Liver (tissue), 9 donors: ENCODE results near the gene AATK. TPM values are rescaled to one million over a fixed set of nuclear protein-coding genes. Genes with fewer than 3 reads are reported as not detected.
A peak's percentile ranks its signal among the peaks of the same experiment; 100 is the strongest.

ENCODE experiments used
- DNase-seq: peaks from one replicate; pipeline ENCODE4 v3.0.0-alpha.2; 2017; ENCODE audit warnings: low spot score
- H3K27ac ChIP-seq, 2 donors: one replicate each; pipeline ENCODE4 v1.7.0; 2013; ENCODE audit warnings: inconsistent platforms in 2 of 2, low read length in 2 of 2, control low read depth in 1 of 2, low read depth in 1 of 2, mild to moderate bottlenecking in 1 of 2
- H3K27me3 ChIP-seq, 4 donors: one replicate each; pipeline versions ENCODE4 v1.6.1 to v1.7.0; 2013; ENCODE audit warnings: low read length in 3 of 4, inconsistent platforms in 1 of 4, mild to moderate bottlenecking in 1 of 4, moderate library complexity in 1 of 4; ENCODE audit not compliant: control insufficient read depth in 4 of 4, insufficient read depth in 4 of 4
- H3K36me3 ChIP-seq, 4 donors: one replicate each; pipeline versions ENCODE4 v1.6.1 to v1.7.0; 2013; ENCODE audit warnings: low read length in 3 of 4, mild to moderate bottlenecking in 3 of 4, low read depth in 1 of 4, moderate library complexity in 1 of 4; ENCODE audit not compliant: control insufficient read depth in 4 of 4, insufficient read depth in 3 of 4
- H3K4me1 ChIP-seq, 4 donors: one replicate each; pipeline versions ENCODE4 v1.6.1 to v1.7.0; 2013; ENCODE audit warnings: low read length in 3 of 4, mild to moderate bottlenecking in 3 of 4, moderate library complexity in 1 of 4; ENCODE audit not compliant: control insufficient read depth in 4 of 4, insufficient read depth in 4 of 4
- H3K4me3 ChIP-seq, 3 donors: one replicate each; pipeline versions ENCODE4 v1.6.1 to v1.7.0; 2013; ENCODE audit warnings: low read length in 3 of 3, control low read depth in 1 of 3, low read depth in 1 of 3, mild to moderate bottlenecking in 1 of 3
- H3K9ac ChIP-seq, 2 donors: one replicate each; pipeline ENCODE4 v1.7.0; 2013; ENCODE audit warnings: low read length in 2 of 2, mild to moderate bottlenecking in 2 of 2, moderate library complexity in 2 of 2, control low read depth in 1 of 2, low read depth in 1 of 2
- H3K9me3 ChIP-seq, 4 donors: one replicate each; pipeline versions ENCODE4 v1.6.1 to v1.7.0; 2013; ENCODE audit warnings: low read length in 3 of 4; ENCODE audit not compliant: control insufficient read depth in 4 of 4
- CTCF ChIP-seq: fragments of 150-350 bp; IDR thresholded peaks from 2 replicates; pipeline ENCODE4 v1.5.1; 2017; ENCODE audit warnings: improper control_type of control experiment, low read depth, low read length; ENCODE audit not compliant: missing input control
- FOXA1 ChIP-seq: IDR thresholded peaks from 2 replicates; pipeline ENCODE4 v1.6.1; 2016; ENCODE audit warnings: antibody characterized with exemption
- FOXA2 ChIP-seq: IDR thresholded peaks from 2 replicates; pipeline ENCODE4 v1.6.1; 2016; ENCODE audit warnings: antibody characterized with exemption
- GABPA ChIP-seq, 2 donors: IDR thresholded peaks in 1 of 2; conservative IDR thresholded peaks in 1 of 2; 2 replicates each; pipeline ENCODE4 v1.6.1; 2016; ENCODE audit warnings: antibody characterized with exemption in 2 of 2, mild to moderate bottlenecking in 1 of 2, moderate library complexity in 1 of 2
- HNF4A ChIP-seq, 2 donors: conservative IDR thresholded peaks; 2 replicates each; pipeline ENCODE4 v1.6.1; 2016; ENCODE audit warnings: antibody characterized with exemption in 2 of 2, mild to moderate bottlenecking in 2 of 2
- JUND ChIP-seq, 2 donors: IDR thresholded peaks; 2 replicates each; pipeline ENCODE4 v1.6.1; 2016; ENCODE audit warnings: antibody characterized with exemption in 2 of 2
- MAX ChIP-seq: IDR thresholded peaks from 2 replicates; pipeline ENCODE4 v1.6.1; 2016; ENCODE audit warnings: antibody characterized with exemption
- NR2F2 ChIP-seq: IDR thresholded peaks from 2 replicates; pipeline ENCODE4 v1.6.1; 2016; ENCODE audit warnings: antibody characterized with exemption
- RAD21 ChIP-seq, 2 donors: IDR thresholded peaks; 2 replicates each; pipeline ENCODE4 v1.6.1; 2016; ENCODE audit warnings: antibody characterized with exemption in 2 of 2, mild to moderate bottlenecking in 2 of 2
- RXRA ChIP-seq, 2 donors: IDR thresholded peaks; 2 replicates each; pipeline ENCODE4 v1.6.1; 2017 to 2018; ENCODE audit warnings: antibody characterized with exemption in 2 of 2, mild to moderate bottlenecking in 1 of 2
- SP1 ChIP-seq: IDR thresholded peaks from 2 replicates; pipeline ENCODE4 v1.6.1; 2018; ENCODE audit warnings: antibody characterized with exemption, mild to moderate bottlenecking
- TAF1 ChIP-seq: conservative IDR thresholded peaks from 2 replicates; pipeline ENCODE4 v1.6.1; 2016; ENCODE audit warnings: antibody characterized with exemption, mild to moderate bottlenecking
- YY1 ChIP-seq: IDR thresholded peaks from 2 replicates; pipeline ENCODE4 v1.6.1; 2016; ENCODE audit warnings: antibody characterized with exemption, mild to moderate bottlenecking
- WGBS: extraction: QIAGEN DNeasy Blood & Tissue Kit; methylation state at CpG from one replicate; pipeline ENCODE4 v1.1.7; 2013; 5-methylcytosine and 5-hydroxymethylcytosine counted together
- polyA plus RNA-seq, 2 donors: library from polyadenylated mRNA; stranded (reverse) in 1 of 2; unstranded in 1 of 2; fragments of 200-250 nt in 1 of 2; fragments of >200 nt in 1 of 2; fragmentation: Nextera tagmentation in 1 of 2; extraction: Ambion mirVana in 1 of 2; gene quantifications; one replicate each; pipeline versions ENCODE4 v1.2.1 to v1.2.3, GENCODE V29; 2013 to 2015
- total RNA-seq, 2 donors: library from RNA; depleted of rRNA; stranded (reverse); fragments of >200 nt; gene quantifications; one replicate each; pipeline ENCODE4 v1.2.3, GENCODE V29; 2014
- TF ChIP-seq, protein P1 (sequence below): IDR thresholded peaks from 2 replicates; pipeline ENCODE4 v1.6.1; 2016; ENCODE audit warnings: antibody characterized with exemption, mild to moderate bottlenecking
- TF ChIP-seq, protein P2 (sequence below): IDR thresholded peaks from 2 replicates; pipeline ENCODE4 v1.6.1; 2016; ENCODE audit warnings: antibody characterized with exemption
- donor health status: healthy.
- donor health status: healthy.
- donor health status: healthy.
- donor health status: healthy.
- donor health status: healthy.

Gene AATK
- total and polyA plus RNA-seq, 4 donors, result 0.24 to 2.3 (median 0.62) TPM

GRCh38 chr17:81083125-81083765, 82.8 kb downstream of the AATK start (continued):
- TF ChIP-seq, protein P1, sequence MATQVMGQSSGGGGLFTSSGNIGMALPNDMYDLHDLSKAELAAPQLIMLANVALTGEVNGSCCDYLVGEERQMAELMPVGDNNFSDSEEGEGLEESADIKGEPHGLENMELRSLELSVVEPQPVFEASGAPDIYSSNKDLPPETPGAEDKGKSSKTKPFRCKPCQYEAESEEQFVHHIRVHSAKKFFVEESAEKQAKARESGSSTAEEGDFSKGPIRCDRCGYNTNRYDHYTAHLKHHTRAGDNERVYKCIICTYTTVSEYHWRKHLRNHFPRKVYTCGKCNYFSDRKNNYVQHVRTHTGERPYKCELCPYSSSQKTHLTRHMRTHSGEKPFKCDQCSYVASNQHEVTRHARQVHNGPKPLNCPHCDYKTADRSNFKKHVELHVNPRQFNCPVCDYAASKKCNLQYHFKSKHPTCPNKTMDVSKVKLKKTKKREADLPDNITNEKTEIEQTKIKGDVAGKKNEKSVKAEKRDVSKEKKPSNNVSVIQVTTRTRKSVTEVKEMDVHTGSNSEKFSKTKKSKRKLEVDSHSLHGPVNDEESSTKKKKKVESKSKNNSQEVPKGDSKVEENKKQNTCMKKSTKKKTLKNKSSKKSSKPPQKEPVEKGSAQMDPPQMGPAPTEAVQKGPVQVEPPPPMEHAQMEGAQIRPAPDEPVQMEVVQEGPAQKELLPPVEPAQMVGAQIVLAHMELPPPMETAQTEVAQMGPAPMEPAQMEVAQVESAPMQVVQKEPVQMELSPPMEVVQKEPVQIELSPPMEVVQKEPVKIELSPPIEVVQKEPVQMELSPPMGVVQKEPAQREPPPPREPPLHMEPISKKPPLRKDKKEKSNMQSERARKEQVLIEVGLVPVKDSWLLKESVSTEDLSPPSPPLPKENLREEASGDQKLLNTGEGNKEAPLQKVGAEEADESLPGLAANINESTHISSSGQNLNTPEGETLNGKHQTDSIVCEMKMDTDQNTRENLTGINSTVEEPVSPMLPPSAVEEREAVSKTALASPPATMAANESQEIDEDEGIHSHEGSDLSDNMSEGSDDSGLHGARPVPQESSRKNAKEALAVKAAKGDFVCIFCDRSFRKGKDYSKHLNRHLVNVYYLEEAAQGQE, result peak; percentile 81
- TF ChIP-seq FOXA1 (no peak), NR2F2 (peak; percentile 80), RXRA (IDR thresholded peaks at IDR 0.05) (peak; percentile 80 to 85), HNF4A (conservative IDR thresholded peaks at IDR 0.05) (peak; percentile 52 to 71), JUND (IDR thresholded peaks at IDR 0.05) (no peak), RAD21 (IDR thresholded peaks at IDR 0.05) (peak in 1 of 2 donors; percentile 42)

- no peak overlapping the region for H3K4me3 ChIP-seq
- DNase-seq, result no peak
- peaks cover 4 to 12% (median 9%) of the 10 kb centered on the region in 4 donors for H3K36me3 ChIP-seq
Observed at GRCh38 chr17:81082177-81083073, 83.6 kb downstream of the AATK start.

GRCh38 chr17:81081222-81082176, 84.5 kb downstream of the AATK start:
- Histone ChIP-seq H3K4me3 (no peak overlapping the region), H3K4me1 (peaks cover 21 to 60% (median 38%) of the 10 kb centered on the region in 4 donors), H3K36me3 (peaks cover under 1 to 9% (median 4%) of the 10 kb centered on the region in 4 donors), H3K9ac (peak overlapping the region; percentile 34 to 54), H3K27ac (peak overlapping the region; percentile 92 to 98), H3K9me3 (no peaks in the 10 kb centered on the region), H3K27me3 (no peaks in the 10 kb centered on the region)
- 84% methylated on average over 33 of the region's 33 CpGs for WGBS
- DNase-seq, result no peak
- TF ChIP-seq CTCF (no peak), HNF4A (conservative IDR thresholded peaks at IDR 0.05) (no peak), JUND (IDR thresholded peaks at IDR 0.05) (no peak), GABPA (IDR thresholded peaks at IDR 0.05 in 1 of 2, conservative IDR thresholded peaks at IDR 0.05 in 1 of 2) (no peak), RXRA (IDR thresholded peaks at IDR 0.05) (no peak), RAD21 (IDR thresholded peaks at IDR 0.05) (no peak), SP1 (no peak), TAF1 (no peak), YY1 (no peak), FOXA2 (no peak), NR2F2 (no peak), MAX (no peak)
- TF ChIP-seq, protein P2, sequence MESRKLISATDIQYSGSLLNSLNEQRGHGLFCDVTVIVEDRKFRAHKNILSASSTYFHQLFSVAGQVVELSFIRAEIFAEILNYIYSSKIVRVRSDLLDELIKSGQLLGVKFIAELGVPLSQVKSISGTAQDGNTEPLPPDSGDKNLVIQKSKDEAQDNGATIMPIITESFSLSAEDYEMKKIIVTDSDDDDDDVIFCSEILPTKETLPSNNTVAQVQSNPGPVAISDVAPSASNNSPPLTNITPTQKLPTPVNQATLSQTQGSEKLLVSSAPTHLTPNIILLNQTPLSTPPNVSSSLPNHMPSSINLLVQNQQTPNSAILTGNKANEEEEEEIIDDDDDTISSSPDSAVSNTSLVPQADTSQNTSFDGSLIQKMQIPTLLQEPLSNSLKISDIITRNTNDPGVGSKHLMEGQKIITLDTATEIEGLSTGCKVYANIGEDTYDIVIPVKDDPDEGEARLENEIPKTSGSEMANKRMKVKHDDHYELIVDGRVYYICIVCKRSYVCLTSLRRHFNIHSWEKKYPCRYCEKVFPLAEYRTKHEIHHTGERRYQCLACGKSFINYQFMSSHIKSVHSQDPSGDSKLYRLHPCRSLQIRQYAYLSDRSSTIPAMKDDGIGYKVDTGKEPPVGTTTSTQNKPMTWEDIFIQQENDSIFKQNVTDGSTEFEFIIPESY, result no peak

More at GRCh38 chr17:81082177-81083073, 83.6 kb downstream of the AATK start:
- H3K4me1 ChIP-seq, result peaks cover 22 to 60% (median 38%) of the 10 kb centered on the region in 4 donors
- no peaks in the 10 kb centered on the region for H3K9me3 ChIP-seq
- peak overlapping the region; percentile 92 to 98 for H3K27ac ChIP-seq
- no peaks in the 10 kb centered on the region for H3K27me3 ChIP-seq
- WGBS, result 54% methylated on average over 33 of the region's 33 CpGs
- TF ChIP-seq RXRA (IDR thresholded peaks at IDR 0.05) (peak in 1 of 2 donors; percentile 51), GABPA (IDR thresholded peaks at IDR 0.05 in 1 of 2, conservative IDR thresholded peaks at IDR 0.05 in 1 of 2) (no peak)
- H3K9ac ChIP-seq, result peak overlapping the region; percentile 34 to 54
